ENCODE data around the gene PTCH2. TPM values are rescaled to one million over a fixed set of nuclear protein-coding genes. Genes with fewer than 3 reads are reported as not detected.
A peak's percentile ranks its signal among the peaks of the same experiment; 100 is the strongest.

PTCH2 gene
- total RNA-seq, 1 experiment from 2014 or later = 0.79 TPM

GRCh38 chr1:44802306-44803061, 40.6 kb downstream of the PTCH2 start:
- no peaks in the 10 kb centered on the region for H3K79me2 ChIP-seq (ENCODE audit: insufficient read depth, low read length)
- no peak overlapping the region for H2AK5ac ChIP-seq (ENCODE audit: insufficient read length, low read length)
- H3K56ac ChIP-seq (ENCODE audit: insufficient read length, low read depth, low read length) = no peak overlapping the region
- no peak overlapping the region for H3K23ac ChIP-seq (ENCODE audit: insufficient read length, low read depth, low read length)
- H3K9ac ChIP-seq (ENCODE audit: extremely low read depth, insufficient read length, low read length) = no peak overlapping the region
- no peak for TF ChIP-seq CTCF (conservative IDR thresholded peaks at IDR 0.05)
- Mint-ChIP-seq H3K4me1 (peaks cover 20 to 26% of the 10 kb centered on the region in 2 experiments), H3K9me3 (no peaks in the 10 kb centered on the region), H3K4me3 (peak overlapping the region; percentile 3 to 18; a peak in 2 of 5 replicates), H3K36me3 (ENCODE audit: insufficient read depth in 1 of 3, low read depth in 3 of 3) (peaks cover 3 to 44% (median 26%) of the 10 kb centered on the region in 3 experiments), H3K27me3 (ENCODE audit: low read depth) (peaks cover 3% of the 10 kb centered on the region), H3K27ac (no peak overlapping the region)
- H3K4ac ChIP-seq (ENCODE audit: low read depth, low read length) = no peak overlapping the region
- H3K27ac ChIP-seq (ENCODE audit: insufficient read length, low read depth, low read length) = no peak overlapping the region
- peaks cover 6% of the 10 kb centered on the region; the same call in 1 of the 2 replicates for H3K4me1 ChIP-seq (ENCODE audit: insufficient read depth, low read length)
- H2BK12ac ChIP-seq (ENCODE audit: insufficient read length, low read depth, low read length) = no peak overlapping the region
- H2BK20ac ChIP-seq (ENCODE audit: low read depth, low read length, poor library complexity, severe bottlenecking) = no peak overlapping the region
- no peak overlapping the region for H4K8ac ChIP-seq (replicated peaks; ENCODE audit: insufficient read length, low read depth, low read length)
- no peak for DNase-seq
- no peak overlapping the region for H2BK5ac ChIP-seq (ENCODE audit: insufficient read length, low read length)
- no peaks in the 10 kb centered on the region for H3K79me1 ChIP-seq (ENCODE audit: insufficient read depth, low read depth, low read length, poor library complexity, severe bottlenecking)
- no peak overlapping the region for H3K18ac ChIP-seq (ENCODE audit: insufficient read length, low read depth, low read length)
- H2BK15ac ChIP-seq (ENCODE audit: low read depth, low read length) = no peak overlapping the region
- no CpG with 5 or more reads among the region's 13 CpGs for WGBS (ENCODE audit: extremely low coverage, insufficient read length, low lambda C conversion rate)
- H2BK120ac ChIP-seq (ENCODE audit: low read depth, low read length, poor library complexity, severe bottlenecking) = no peak overlapping the region
- no peak overlapping the region for H3T11ph ChIP-seq (ENCODE audit: low read length)
- H3K27me3 ChIP-seq (ENCODE audit: insufficient read depth, low read length) = no peaks in the 10 kb centered on the region
- no peaks in the 10 kb centered on the region for H3K9me3 ChIP-seq (ENCODE audit: control insufficient read depth, low read depth, low read length)
- H3K23me2 ChIP-seq (ENCODE audit: insufficient read length, low read depth, low read length, poor library complexity, severe bottlenecking) = peaks cover 9% of the 10 kb centered on the region
- H4K5ac ChIP-seq (ENCODE audit: insufficient read length, low read depth, low read length) = no peak overlapping the region
- no peak overlapping the region for H2AFZ ChIP-seq (ENCODE audit: low read length)
- no peaks in the 10 kb centered on the region for H4K20me1 ChIP-seq (ENCODE audit: control insufficient read depth, insufficient read depth, insufficient read length)
- no peak overlapping the region for H3K4me2 ChIP-seq (ENCODE audit: insufficient read depth, insufficient read length, low read length)
- no peak overlapping the region for H4K91ac ChIP-seq (ENCODE audit: insufficient read length, low read depth, low read length)
- H3K14ac ChIP-seq (ENCODE audit: insufficient read depth, low read length) = no peak overlapping the region
